ENCODE data around the gene OPN1SW.

Gene OPN1SW

DNA sequence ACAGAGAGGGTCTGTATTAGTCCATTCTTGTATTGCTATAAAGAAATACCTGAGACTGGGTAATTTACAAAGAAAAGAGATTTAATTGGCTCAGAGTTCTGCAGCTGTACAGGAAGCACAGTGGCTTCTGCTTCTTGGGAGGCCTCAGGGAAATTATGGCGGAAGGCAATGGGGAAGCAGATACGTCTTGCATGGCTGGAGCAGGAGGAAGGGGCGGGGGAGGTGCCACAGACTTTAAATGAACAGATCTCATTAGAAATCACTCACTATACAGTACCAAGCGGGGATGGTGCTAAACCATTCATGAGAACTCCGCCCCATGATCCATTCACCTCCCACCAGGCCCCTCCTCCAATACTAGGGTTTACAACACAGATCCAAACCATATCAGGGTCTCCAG, 40.2 kb downstream of the OPN1SW start:
- TF ChIP-seq, protein P1, sequence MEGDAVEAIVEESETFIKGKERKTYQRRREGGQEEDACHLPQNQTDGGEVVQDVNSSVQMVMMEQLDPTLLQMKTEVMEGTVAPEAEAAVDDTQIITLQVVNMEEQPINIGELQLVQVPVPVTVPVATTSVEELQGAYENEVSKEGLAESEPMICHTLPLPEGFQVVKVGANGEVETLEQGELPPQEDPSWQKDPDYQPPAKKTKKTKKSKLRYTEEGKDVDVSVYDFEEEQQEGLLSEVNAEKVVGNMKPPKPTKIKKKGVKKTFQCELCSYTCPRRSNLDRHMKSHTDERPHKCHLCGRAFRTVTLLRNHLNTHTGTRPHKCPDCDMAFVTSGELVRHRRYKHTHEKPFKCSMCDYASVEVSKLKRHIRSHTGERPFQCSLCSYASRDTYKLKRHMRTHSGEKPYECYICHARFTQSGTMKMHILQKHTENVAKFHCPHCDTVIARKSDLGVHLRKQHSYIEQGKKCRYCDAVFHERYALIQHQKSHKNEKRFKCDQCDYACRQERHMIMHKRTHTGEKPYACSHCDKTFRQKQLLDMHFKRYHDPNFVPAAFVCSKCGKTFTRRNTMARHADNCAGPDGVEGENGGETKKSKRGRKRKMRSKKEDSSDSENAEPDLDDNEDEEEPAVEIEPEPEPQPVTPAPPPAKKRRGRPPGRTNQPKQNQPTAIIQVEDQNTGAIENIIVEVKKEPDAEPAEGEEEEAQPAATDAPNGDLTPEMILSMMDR (IDR thresholded peaks at IDR 0.05; ENCODE audit: unreplicated experiment in 3 of 3) = no peak
- H3K27me3 Mint-ChIP-seq (ENCODE audit: low read depth) = peaks cover 4% of the 10 kb centered on the region
- no peaks in the 10 kb centered on the region for H3K9me3 Mint-ChIP-seq
- peaks cover 20% of the 10 kb centered on the region for H3K4me1 Mint-ChIP-seq
- H3K27ac Mint-ChIP-seq = no peak overlapping the region
- H3K4me3 Mint-ChIP-seq = no peak overlapping the region
- no peaks in the 10 kb centered on the region for H3K36me3 Mint-ChIP-seq (ENCODE audit: low read depth)

DNA sequence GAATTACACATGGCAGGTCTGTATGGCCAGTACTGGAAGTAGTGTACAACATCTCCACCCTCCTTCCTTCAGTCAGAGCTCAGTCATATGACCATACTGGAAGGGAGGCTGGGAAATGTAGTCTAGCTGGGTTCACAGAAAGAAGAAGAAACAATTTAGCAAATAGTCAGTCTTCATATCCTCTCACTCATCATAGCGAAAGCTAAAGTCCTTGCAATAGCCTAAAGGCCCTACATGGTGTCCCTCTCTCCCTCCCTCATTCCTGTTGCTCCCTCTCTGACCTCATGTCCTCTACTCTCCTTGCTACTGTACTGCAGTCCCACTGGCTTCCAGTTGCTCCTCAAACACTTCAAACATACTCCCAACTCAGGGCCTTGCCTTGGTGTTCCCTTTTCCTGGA, 40.7 kb downstream of the OPN1SW start:
- TF ChIP-seq, protein P1 (IDR thresholded peaks at IDR 0.05; ENCODE audit: unreplicated experiment in 3 of 3) = no peak
- H3K27me3 Mint-ChIP-seq (ENCODE audit: low read depth) = peaks cover 4% of the 10 kb centered on the region
- no peak overlapping the region for H3K27ac Mint-ChIP-seq
- H3K36me3 Mint-ChIP-seq (ENCODE audit: low read depth) = no peaks in the 10 kb centered on the region
- H3K4me1 Mint-ChIP-seq = peaks cover 15% of the 10 kb centered on the region
- H3K9me3 Mint-ChIP-seq = no peaks in the 10 kb centered on the region
- H3K4me3 Mint-ChIP-seq = no peak overlapping the region

DNA sequence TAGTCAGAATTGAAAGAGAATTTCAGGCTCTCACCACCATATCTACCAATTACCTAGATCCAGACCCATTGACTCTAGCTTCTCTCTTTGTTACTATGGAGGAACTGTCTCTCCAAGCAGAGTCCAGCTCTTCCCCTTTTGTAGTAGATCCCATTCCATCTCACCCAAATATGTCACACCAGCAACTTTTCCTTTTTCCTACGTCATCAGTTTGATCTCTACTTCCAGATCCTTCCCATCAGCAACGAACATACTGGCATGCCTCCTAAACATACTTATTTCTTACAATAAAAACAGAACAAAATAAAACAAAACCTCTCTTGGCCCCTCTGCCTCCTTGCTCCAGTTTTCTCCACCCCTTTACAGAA, 42.3 kb downstream of the OPN1SW start:
- Mint-ChIP-seq H3K9me3 (no peaks in the 10 kb centered on the region), H3K27me3 (ENCODE audit: low read depth) (peaks cover 4% of the 10 kb centered on the region)
- TF ChIP-seq, protein P1 (IDR thresholded peaks at IDR 0.05; ENCODE audit: unreplicated experiment in 3 of 3) = no peak

DNA sequence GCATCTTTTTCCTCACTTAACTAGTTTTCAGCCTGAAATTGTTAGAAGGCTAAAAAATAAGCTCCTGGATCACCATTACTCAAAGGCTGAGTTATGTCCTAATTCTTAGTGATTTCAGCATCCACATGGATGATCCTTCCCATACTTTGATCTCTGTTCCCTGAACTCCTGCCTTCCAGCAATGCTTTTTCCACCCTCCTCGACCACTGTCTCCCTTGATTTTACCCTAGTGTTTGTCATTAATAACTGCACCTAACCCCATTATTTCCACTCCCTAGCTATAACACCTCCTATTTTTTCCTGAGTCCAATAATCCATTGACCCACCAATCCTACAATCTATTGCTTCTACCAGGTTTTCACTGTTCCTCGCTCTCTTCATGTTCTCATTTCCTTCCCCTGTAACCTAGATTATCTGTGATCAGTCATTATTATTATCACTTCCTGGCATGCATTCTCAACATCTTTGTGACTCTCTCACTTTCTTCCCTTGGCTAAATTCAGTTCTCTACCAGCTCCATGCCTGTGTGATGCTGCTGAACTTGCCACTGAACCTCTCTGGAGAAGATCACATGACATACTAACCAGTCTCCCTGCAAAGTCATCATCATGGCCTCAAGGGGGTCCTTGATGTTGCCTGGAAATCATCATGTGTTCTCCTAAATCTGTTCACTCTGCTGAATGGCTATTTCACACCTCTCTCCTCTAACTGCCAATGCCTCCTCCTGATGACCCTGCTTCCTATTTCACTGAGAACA, 42.9 kb downstream of the OPN1SW start:
- Mint-ChIP-seq H3K9me3 (no peaks in the 10 kb centered on the region), H3K4me1 (peaks cover under 1% of the 10 kb centered on the region), H3K4me3 (no peak overlapping the region), H3K36me3 (ENCODE audit: low read depth) (no peaks in the 10 kb centered on the region), H3K27ac (no peak overlapping the region), H3K27me3 (ENCODE audit: low read depth) (peaks cover 4% of the 10 kb centered on the region)
- TF ChIP-seq, protein P1 (IDR thresholded peaks at IDR 0.05; ENCODE audit: unreplicated experiment in 3 of 3) = no peak

More for the DNA sequence above, 42.3 kb downstream of the OPN1SW start:
- peaks cover 6% of the 10 kb centered on the region for H3K4me1 Mint-ChIP-seq
- no peaks in the 10 kb centered on the region for H3K36me3 Mint-ChIP-seq (ENCODE audit: low read depth)
- no peak overlapping the region for H3K4me3 Mint-ChIP-seq
- H3K27ac Mint-ChIP-seq = no peak overlapping the region

DNA sequence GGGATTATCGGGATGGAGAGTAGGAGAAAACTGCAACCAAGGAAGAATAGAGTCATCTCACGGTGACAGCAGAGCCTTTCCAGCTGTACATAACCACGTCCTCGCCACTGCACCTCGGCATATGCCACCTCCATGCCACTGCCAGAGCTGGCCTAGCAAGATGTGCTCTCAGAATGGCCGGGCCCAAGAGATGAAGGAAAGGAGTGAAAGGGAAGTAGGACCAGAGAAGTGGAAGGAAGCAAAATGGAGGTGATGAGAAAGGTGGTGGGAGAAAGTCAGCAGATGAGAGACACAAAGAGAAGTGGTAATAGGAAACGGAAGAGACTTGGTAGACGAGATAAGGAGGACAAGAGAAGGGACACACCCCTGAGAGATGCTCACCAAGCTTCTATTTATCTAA, 44.4 kb downstream of the OPN1SW start:
- peaks cover 8% of the 10 kb centered on the region for H3K4me1 Mint-ChIP-seq

More for the DNA sequence above, 44.4 kb downstream of the OPN1SW start:
- TF ChIP-seq, protein P1 (IDR thresholded peaks at IDR 0.05; ENCODE audit: unreplicated experiment in 3 of 3) = no peak
- H3K36me3 Mint-ChIP-seq (ENCODE audit: low read depth) = no peaks in the 10 kb centered on the region
- H3K27me3 Mint-ChIP-seq (ENCODE audit: low read depth) = peaks cover 4% of the 10 kb centered on the region
- H3K4me3 Mint-ChIP-seq = no peak overlapping the region
- H3K27ac Mint-ChIP-seq = no peak overlapping the region
- H3K9me3 Mint-ChIP-seq = no peaks in the 10 kb centered on the region

Data from nephron (organoid).